Measurements from ENCODE around the gene CSMD2. TPM values are rescaled to one million over a fixed set of nuclear protein-coding genes. Genes with fewer than 3 reads are reported as not detected.

Gene CSMD2
- total RNA-seq, 2 donors from 2014 or later, result 0.62 to 2.8 TPM

- Mint-ChIP-seq H3K4me1 (peaks cover 14% of the 10 kb centered on the region), H3K27ac (no peak overlapping the region)
Observed at GRCh38 chr1:33577663-33578062, 587.4 kb downstream of the CSMD2 start.

GRCh38 chr1:33576821-33577599 lies 588.0 kb downstream of the CSMD2 start:
- DNase-seq, result peak; percentile 51
- Mint-ChIP-seq H3K27me3 (ENCODE audit: insufficient read depth) (peaks cover 2% of the 10 kb centered on the region), H3K4me3 (no peak overlapping the region), H3K36me3 (ENCODE audit: low read depth) (no peaks in the 10 kb centered on the region), H3K4me1 (peaks cover 14% of the 10 kb centered on the region), H3K27ac (no peak overlapping the region), H3K9me3 (no peaks in the 10 kb centered on the region)
- TF ChIP-seq CTCF (conservative IDR thresholded peaks at IDR 0.05), result no peak
- 93 to 98% methylated on average over 8 to 11 of the region's 11 CpGs for WGBS, 2 experiments (ENCODE audit: insufficient coverage in 1 of 2, insufficient read length in 1 of 2)
- Histone ChIP-seq H3K9me3 (ENCODE audit: control insufficient read depth, low read length) (no peaks in the 10 kb centered on the region), H3K36me3 (ENCODE audit: control insufficient read depth, insufficient read depth, low read length) (no peaks in the 10 kb centered on the region), H3K27ac (ENCODE audit: low read depth, low read length) (no peak overlapping the region), H3K4me3 (ENCODE audit: low read length) (no peak overlapping the region), H3K9ac (ENCODE audit: extremely low read depth, low read length, poor library complexity, severe bottlenecking) (no peak overlapping the region), H3K4me1 (ENCODE audit: control insufficient read depth, insufficient read depth, low read length) (no peaks in the 10 kb centered on the region), H3K27me3 (ENCODE audit: control insufficient read depth, insufficient read depth, low read length, poor library complexity, severe bottlenecking) (no peaks in the 10 kb centered on the region)

More at GRCh38 chr1:33577663-33578062, 587.4 kb downstream of the CSMD2 start:
- no peak for DNase-seq
- no peak overlapping the region for H3K4me3 Mint-ChIP-seq
- TF ChIP-seq CTCF (conservative IDR thresholded peaks at IDR 0.05), result no peak
- Histone ChIP-seq H3K9ac (ENCODE audit: extremely low read depth, low read length, poor library complexity, severe bottlenecking) (no peak overlapping the region), H3K9me3 (ENCODE audit: control insufficient read depth, low read length) (no peaks in the 10 kb centered on the region), H3K36me3 (ENCODE audit: control insufficient read depth, insufficient read depth, low read length) (no peaks in the 10 kb centered on the region), H3K27me3 (ENCODE audit: control insufficient read depth, insufficient read depth, low read length, poor library complexity, severe bottlenecking) (no peaks in the 10 kb centered on the region), H3K4me1 (ENCODE audit: control insufficient read depth, insufficient read depth, low read length) (no peaks in the 10 kb centered on the region), H3K4me3 (ENCODE audit: low read length) (no peak overlapping the region), H3K27ac (ENCODE audit: low read depth, low read length) (no peak overlapping the region)
- H3K27me3 Mint-ChIP-seq (ENCODE audit: insufficient read depth), result peaks cover 2% of the 10 kb centered on the region
- H3K9me3 Mint-ChIP-seq, result no peaks in the 10 kb centered on the region
- WGBS, 2 experiments (ENCODE audit: insufficient coverage in 1 of 2, insufficient read length in 1 of 2), result 93 to 95% methylated on average over 5 to 9 of the region's 9 CpGs
- H3K36me3 Mint-ChIP-seq (ENCODE audit: low read depth), result no peaks in the 10 kb centered on the region

- no peaks in the 10 kb centered on the region for H3K4me1 ChIP-seq (ENCODE audit: control insufficient read depth, insufficient read depth, low read length)
- no peak overlapping the region for H3K27ac ChIP-seq (ENCODE audit: low read depth, low read length)
- Mint-ChIP-seq H3K4me3 (no peak overlapping the region), H3K4me1 (peaks cover 14% of the 10 kb centered on the region), H3K27me3 (ENCODE audit: insufficient read depth) (peaks cover 2% of the 10 kb centered on the region), H3K36me3 (ENCODE audit: low read depth) (no peaks in the 10 kb centered on the region), H3K27ac (no peak overlapping the region), H3K9me3 (no peaks in the 10 kb centered on the region)
- H3K4me3 ChIP-seq (ENCODE audit: low read length), result no peak overlapping the region
- H3K36me3 ChIP-seq (ENCODE audit: control insufficient read depth, insufficient read depth, low read length), result no peaks in the 10 kb centered on the region
- DNase-seq, result no peak
- H3K9ac ChIP-seq (ENCODE audit: extremely low read depth, low read length, poor library complexity, severe bottlenecking), result no peak overlapping the region
- H3K9me3 ChIP-seq (ENCODE audit: control insufficient read depth, low read length), result no peaks in the 10 kb centered on the region
- H3K27me3 ChIP-seq (ENCODE audit: control insufficient read depth, insufficient read depth, low read length, poor library complexity, severe bottlenecking), result no peaks in the 10 kb centered on the region
- TF ChIP-seq CTCF (conservative IDR thresholded peaks at IDR 0.05), result no peak
- 94 to 99% methylated on average over 5 to 7 of the region's 7 CpGs for WGBS, 2 experiments (ENCODE audit: insufficient coverage in 1 of 2, insufficient read length in 1 of 2)
Observed at GRCh38 chr1:33575324-33575879, 589.6 kb downstream of the CSMD2 start.
